Measurements from ENCODE around the gene GATAD1.
"Not testable (repeated sequence)": the region's sequence is repeated elsewhere in the genome, so short reads cannot be mapped to it uniquely, and the experiment has no call there.

The GATAD1 gene

DNA sequence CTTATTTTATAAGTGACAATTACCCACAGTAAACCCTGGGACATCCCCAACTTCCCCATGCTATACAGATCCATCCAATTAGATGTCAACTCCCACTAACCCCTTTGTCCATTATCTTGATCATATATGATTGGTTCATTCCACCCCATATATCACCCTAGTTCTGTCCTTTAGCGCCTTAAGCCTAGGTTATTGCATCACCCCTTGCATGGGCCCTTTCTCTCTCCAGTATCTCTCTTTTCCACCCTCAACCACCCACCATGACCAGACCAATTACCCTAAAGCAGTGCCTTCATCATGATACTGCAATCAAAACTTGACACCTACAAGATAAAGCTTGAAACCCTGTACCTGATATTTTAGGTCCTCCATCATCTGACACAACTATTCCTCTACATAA, 37.9 kb upstream of the GATAD1 start:
- H3K4me3 ChIP-seq (ENCODE audit: low read depth, low read length), result no peak overlapping the region
- TF ChIP-seq, protein P1, sequence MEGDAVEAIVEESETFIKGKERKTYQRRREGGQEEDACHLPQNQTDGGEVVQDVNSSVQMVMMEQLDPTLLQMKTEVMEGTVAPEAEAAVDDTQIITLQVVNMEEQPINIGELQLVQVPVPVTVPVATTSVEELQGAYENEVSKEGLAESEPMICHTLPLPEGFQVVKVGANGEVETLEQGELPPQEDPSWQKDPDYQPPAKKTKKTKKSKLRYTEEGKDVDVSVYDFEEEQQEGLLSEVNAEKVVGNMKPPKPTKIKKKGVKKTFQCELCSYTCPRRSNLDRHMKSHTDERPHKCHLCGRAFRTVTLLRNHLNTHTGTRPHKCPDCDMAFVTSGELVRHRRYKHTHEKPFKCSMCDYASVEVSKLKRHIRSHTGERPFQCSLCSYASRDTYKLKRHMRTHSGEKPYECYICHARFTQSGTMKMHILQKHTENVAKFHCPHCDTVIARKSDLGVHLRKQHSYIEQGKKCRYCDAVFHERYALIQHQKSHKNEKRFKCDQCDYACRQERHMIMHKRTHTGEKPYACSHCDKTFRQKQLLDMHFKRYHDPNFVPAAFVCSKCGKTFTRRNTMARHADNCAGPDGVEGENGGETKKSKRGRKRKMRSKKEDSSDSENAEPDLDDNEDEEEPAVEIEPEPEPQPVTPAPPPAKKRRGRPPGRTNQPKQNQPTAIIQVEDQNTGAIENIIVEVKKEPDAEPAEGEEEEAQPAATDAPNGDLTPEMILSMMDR (IDR thresholded peaks at IDR 0.05; ENCODE audit: borderline replicate concordance, insufficient read depth, low read depth, low read length), result no peak

DNA sequence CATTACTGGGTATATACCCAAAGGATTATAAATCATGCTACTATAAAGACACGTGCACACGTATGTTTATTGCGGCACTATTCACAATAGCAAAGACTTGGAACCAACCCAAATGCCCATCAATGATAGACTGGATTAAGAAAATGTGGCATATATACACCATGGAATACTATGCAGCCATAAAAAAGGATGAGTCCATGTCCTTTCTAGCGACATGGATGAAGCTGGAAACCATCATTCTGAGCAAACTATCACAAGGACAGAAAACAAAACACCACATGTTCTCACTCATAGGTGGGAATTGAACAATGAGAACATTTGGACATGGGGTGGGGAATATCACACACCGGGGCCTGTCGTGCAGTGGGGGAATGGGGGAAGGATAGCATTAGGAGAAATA, 37.1 kb upstream of the GATAD1 start:
- not testable (repeated sequence) for H3K4me3 ChIP-seq (ENCODE audit: low read depth, low read length)

DNA sequence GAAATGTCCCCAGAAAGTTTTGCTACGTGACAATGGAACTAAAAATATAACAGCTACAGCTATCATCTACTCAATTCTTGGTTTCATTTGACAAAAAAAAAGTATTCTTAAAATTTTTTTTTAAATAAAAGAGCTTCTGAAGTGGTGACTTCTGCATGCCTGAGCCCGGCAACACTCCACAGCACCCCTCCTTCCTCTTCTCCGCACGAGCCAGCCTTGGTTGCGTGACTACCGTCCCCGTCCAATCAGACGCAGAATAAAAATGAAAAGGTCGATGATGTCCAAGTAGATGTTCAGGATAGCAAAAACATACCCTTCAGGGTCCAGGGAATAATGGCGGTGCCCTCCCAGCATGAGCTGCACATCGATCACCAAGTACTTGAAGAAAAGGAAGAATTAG, 34.5 kb upstream of the GATAD1 start:
- TF ChIP-seq, protein P1 (IDR thresholded peaks at IDR 0.05; ENCODE audit: borderline replicate concordance, insufficient read depth, low read depth, low read length), result no peak

DNA sequence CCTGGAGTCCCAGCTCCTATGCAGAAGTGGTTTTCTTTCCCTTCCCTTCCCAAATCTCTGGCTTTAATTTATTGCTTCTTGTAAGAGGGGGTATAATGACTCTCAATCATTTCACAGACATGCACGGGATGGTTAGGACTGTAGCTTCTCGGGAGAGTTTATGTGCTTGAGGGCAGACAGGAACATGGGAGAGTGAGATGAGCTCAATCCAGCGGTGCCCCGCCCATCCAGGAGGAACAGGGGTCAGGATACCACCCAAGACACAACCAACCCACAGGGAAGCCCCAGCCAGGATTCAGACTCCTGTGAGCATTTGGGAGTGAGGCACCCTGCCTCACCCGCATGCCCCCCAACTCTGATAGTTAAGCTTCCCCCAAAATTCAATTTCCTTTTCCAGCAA, 33.7 kb upstream of the GATAD1 start:
- no peak overlapping the region for H3K4me3 ChIP-seq (ENCODE audit: low read depth, low read length)
- TF ChIP-seq, protein P1 (IDR thresholded peaks at IDR 0.05; ENCODE audit: borderline replicate concordance, insufficient read depth, low read depth, low read length), result no peak

More for the DNA sequence above, 34.5 kb upstream of the GATAD1 start:
- no peak overlapping the region for H3K4me3 ChIP-seq (ENCODE audit: low read depth, low read length)

DNA sequence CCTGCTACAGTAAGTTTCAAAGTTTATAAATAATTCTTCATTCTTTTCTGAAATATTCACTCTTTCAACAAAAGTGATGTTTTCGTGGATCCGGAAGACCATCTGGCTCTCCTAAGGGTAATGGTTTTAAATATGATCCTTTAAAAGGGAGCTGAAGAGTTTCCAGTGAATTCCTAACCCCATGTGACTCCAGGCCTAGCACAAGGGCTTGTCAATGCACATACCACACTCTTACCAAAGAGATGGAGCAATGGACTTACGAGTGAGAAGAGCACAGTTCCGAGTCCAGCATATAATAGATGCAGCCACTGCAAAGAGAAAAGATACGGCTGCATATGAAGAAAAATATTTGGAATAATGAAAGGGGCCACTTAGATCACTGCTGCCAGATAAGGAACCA, 32.1 kb upstream of the GATAD1 start:
- H3K4me3 ChIP-seq (ENCODE audit: low read depth, low read length), result no peak overlapping the region
- TF ChIP-seq, protein P1 (IDR thresholded peaks at IDR 0.05; ENCODE audit: borderline replicate concordance, insufficient read depth, low read depth, low read length), result no peak

DNA sequence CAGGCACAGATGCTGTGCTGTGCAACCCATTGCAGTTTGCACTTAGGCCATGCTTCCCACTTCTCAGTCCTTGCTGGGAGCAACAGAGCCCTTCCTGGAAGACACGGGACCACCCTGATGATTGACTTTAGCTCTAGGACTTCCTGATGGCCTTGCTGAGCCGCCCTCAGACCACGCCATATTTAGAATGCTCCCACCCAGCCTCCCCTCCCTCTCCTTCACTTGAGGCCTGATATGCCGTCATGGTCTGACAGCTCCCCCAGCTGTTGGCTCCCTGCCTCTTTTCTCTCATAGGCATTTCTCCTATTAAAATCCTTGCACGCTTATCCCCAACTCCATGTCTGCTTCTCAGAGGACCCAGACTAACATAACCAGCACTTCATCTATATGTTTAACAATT, 29.4 kb upstream of the GATAD1 start:
- H3K4me3 ChIP-seq (ENCODE audit: low read depth, low read length), result no peak overlapping the region

DNA sequence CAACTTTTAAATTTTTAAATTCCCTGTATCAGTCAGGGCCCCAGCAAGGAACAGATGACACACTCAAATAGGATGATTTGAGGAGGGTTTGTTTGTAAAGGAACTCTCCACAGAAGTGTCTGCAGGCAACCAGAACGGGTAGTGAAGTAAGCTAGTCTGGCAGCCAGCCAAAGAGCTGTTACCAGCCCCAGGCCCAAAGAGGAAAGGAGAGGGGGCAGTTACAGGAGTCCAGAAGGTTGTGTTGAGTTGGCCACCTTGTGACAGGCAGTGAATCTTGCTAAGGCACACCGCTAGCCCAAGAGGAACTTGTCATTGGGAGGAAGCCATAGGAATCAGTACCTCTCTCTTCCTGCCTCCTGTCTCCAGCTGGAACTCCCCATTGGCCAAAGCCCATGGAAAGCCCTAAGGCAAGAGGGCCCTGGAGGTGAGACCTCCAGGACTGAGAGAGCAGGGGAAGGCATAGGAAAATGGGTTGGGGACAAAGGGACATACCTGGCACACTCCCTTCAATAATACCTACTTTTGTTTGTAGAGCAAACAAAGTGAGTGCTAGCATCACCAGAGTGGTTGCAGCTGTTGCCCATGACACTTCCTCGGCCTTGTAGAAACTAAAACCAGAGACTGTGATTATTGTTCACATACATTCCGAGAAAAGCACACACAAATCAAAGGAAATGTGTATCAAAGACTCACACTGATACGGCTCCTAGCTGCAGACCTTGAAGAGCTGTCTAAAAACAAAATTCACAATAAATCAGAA, 25.4 kb upstream of the GATAD1 start:
- no peak overlapping the region for H3K4me3 ChIP-seq (ENCODE audit: low read depth, low read length)
- TF ChIP-seq, protein P1 (IDR thresholded peaks at IDR 0.05; ENCODE audit: borderline replicate concordance, insufficient read depth, low read depth, low read length), result no peak

More for the DNA sequence above, 29.4 kb upstream of the GATAD1 start:
- TF ChIP-seq, protein P1 (IDR thresholded peaks at IDR 0.05; ENCODE audit: borderline replicate concordance, insufficient read depth, low read depth, low read length), result no peak
